HG03103 (cell line): ENCODE data around the gene PCDH12.
A peak's percentile ranks its signal among the peaks of the same experiment; 100 is the strongest.

Experiments used
- ATAC-seq: cut with Tn5 transposase; IDR thresholded peaks from one replicate; pipeline ENCODE4 v1.9.1; 2021; ENCODE audit warnings: low read depth; ENCODE audit not compliant: unreplicated experiment

Gene PCDH12

DNA sequence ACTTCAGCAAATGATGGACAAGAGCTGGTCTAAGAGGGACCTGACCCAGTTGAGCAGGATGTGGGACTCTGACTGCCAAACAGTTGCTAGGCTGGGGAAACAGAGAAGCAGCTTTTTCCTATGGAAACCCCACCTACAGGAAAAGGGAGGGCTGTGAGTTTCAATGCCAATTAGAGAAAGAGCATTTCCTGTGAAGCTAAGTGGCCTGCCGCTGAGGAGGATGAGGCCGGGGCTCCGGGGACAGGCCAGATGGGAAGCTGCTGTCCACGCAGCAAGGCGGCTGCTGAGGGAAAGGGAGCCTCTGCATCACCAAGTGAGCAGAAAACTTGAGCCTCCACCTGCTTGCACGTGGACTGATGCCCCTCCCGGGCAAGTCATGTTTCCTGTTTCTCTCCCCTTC lies at the start of gene PCDH12:
Gene PCDH12 (minus strand): TSS at position 90 of the 400 bp plus-strand sequence. CDS start 351 bp downstream, outside the sequence.
- ATAC-seq: no peak

DNA sequence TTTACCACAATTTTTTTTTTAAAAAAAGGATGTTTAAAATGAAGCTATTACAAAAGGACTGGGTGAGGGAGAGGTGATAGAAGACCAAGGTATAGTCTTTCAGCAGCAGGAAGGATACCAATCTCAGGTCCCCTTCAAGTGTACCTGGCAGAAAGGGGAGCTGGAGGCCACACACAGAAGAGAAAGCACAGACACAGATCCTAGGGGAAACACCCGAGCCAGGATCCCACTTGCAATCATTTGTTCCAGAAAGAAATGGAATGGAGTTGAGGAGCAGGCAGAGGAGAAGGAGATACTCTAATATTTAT lies 49.2 kb upstream of the PCDH12 start:
- ATAC-seq: no peak

DNA sequence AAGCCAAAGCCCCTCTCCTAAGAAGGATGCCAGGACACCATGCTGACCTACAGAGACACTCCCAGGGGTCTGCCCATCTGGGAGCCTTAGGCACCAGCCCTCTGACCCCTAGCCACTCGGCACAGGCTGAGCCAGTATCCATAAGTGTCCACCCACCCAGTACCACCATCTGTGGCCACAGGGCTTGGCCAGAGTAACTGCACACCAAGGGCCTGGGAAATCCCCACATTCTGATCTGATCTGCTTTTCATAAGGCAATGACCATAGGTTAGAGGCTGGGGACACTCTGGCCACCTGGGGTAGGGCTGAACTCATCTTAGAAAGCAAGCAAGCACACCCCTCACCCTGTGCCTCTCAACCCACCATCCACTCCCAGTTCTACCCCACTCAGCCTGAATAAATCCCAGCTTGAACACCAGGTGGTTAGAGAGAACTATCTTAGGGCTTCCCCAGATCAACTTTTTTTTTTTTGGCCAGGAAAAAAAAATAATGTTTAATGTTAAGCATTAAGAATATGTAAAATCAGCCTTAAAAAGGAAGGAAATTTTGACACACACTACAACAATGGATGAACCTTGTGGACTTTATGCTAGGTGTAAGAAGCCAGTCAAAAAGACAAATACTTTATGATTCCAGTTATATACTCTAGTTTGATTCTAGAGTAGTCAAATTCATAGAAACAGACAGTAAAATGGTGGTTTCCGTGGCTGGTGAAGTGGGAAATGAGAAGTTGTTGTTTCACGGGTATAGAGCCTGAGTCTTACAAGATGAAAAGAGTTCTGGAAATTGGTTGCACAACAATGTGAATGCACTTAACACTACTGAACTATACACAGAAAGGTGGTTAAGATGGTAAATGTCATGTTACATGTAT lies 48.6 kb upstream of the PCDH12 start:
- no peak for ATAC-seq

DNA sequence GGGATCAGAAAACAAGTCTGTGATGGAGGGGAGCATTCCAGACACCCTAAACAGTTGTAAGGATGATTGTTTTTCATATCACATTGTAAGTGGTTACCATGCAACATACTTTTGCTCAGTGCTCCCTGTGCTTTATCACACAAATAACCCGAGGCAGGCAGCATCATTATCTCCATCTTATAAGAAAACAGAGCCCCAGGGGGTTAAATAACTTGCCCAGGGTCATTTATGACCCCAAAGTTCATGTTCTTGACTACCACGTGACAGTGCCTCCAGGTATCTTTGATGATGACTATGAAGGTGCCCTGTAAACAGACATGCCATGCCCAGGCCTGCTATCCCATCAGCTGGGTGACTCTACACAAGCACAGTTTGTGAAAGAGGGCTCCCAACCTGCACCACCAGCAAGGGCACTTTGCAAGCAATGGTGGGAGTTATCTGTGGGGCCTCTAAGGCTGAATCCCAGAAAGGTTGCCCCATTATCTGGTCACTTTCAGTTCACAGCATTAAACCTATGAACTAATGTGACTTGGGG lies 45.3 kb upstream of the PCDH12 start:
- ATAC-seq: no peak

DNA sequence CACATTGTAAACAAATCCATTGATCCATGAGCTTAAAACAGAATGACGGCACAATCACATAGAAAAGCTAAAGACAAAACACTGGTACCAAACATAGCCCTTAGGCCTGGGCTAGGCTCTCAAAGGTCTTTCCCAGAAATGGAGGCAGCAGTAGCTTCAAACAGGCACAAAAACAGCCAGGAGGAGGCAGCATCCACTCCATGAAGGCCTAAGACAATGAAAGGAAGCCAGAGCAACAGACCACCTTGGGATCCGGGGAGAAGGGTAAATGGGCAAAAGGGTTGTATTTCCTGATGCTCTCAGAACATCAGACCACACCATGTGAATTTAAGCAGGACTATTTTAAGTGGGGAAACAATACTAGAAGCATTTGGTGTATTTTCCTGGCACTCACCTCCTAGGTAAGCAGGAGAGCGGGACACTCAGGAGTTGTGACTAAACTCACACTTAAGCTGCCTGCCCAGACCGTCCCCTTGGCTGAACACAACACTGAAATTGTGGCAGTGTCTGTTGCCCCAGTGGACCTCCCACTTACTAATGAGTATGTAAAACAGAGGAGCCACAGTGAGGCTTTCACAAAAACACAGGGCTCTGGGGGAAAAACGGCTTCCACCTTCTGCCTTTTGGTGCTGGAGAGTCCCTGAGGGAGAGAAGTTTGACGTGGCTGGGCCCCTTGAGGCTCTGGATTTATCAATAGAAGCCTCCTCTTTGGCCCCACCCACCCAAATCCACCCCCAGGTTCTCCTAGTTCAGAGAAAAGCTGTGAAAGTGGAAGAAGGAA lies 42.9 kb upstream of the PCDH12 start:
- ATAC-seq: no peak

DNA sequence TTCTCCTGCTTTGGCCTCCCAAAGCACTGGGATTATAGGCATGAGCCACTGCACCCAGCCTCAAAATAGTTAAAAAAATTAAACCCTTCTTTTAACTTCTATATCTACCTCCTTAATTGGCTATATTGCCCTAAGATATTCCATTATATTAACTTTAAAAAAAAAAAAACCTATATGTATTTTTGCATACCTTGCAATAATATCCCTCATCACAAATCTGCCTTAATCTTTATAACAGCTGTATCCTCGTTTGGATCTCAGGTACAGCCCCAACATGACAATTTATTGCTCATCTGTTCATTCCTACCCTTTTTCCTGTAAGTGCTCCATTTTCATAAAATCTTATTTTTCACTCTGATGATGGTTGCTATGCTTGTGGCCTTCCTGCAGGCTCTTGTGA lies 42.2 kb upstream of the PCDH12 start:
- ATAC-seq: no peak

DNA sequence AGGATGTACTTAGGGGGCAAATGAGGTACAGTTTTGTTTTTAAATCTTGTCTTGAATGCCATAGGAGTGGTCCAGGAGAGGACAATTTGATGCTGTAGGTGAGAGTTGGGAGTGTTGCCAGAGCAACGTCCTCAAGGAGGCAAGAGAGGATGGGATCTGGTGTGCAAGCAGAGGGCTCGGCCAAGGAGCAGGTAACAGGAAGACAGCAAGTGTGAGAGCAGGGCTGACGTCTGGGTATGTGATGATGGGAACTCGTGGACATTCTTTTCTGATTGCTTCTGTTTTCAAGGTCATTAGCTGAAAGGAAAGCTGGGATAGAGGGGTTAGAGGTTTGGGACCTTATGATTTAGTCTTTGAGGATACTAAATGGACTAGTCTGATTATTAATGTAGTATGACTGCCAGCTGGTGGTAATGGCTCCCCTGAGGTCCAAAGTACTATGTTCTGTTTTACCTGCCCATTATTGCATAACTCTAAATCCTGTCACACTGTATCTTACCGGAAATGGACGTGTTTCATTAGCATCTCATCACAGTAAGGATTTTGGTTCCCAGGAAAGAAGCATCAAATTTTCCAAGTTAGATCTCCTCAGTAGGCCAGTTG lies 39.5 kb upstream of the PCDH12 start:
- ATAC-seq: no peak

DNA sequence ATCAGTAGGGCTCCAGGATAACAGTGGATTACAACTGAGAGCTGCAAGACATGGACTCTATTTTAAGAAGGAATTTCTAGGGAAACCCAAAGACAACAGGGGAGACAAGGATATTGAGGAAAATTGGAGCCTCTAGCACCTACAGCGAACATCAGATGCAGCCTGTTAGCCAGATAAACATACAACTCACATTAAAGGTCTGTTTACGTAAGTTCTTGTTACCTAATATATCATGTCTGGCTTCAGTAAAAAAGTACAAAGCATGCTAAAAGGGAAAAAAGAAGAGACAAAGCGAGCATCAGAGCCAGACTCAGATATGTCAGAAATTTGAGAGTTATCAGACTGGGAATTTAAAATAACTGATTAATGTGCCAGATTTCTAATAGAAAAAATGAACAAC lies 37.7 kb upstream of the PCDH12 start:
- no peak for ATAC-seq

DNA sequence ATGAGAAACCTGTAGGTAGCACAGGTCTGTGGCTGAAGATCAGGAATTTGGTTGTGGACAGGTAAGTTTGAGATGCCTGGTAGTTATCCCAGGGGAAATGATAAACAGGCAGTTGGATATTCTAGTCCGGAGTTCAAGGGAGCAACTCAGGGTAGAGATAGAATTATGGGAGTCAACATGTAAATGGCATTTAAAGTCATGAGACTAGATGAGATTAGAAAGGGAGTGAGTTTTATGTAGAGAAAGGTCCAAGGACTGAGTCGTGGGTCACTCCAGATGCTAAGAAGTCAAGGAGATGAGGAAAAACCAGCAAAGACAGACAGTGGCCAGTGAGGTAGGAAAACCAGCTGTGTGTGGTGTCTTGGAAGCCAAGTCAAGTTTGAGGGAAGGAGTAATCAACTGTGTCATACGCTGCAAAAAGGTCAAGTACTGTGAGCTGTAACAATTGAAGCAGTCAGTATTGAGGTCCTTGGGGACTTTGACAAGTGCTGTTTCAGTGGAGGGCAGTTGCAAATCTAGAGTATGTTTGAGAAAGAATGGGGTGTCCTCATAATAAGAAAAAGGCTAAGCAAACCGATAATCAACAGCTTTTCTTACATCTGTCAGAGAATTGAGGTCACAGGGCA lies 36.6 kb upstream of the PCDH12 start:
- no peak for ATAC-seq

DNA sequence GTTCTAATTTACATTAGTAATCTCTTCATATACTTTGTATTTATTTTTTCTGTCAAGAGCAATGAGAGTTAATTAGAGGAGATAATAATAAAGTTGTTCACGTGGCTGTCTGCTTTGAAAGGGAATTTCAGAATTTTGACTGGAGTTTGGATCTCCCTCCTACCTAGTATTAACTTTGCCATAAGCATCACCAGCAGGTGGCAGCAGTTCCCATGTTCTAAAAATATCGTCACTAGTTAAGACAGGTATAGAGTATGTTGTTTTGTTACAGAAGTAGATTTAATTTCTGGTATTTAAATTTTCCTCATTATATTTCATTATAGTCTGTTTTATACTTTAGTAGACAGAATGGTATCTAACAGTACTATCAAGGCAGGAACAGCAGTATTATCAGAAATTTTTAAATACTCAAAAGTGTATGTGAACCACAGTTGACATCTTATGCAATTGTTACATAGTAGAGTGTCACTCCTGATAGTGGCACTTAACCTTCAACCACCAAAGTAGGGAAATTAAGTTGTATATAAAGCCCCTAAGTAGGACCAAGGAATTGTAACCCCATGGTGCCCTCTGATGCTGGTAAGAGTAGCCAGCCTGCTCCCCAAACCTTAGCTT lies 34.5 kb upstream of the PCDH12 start:
- ATAC-seq: peak; percentile 56

DNA sequence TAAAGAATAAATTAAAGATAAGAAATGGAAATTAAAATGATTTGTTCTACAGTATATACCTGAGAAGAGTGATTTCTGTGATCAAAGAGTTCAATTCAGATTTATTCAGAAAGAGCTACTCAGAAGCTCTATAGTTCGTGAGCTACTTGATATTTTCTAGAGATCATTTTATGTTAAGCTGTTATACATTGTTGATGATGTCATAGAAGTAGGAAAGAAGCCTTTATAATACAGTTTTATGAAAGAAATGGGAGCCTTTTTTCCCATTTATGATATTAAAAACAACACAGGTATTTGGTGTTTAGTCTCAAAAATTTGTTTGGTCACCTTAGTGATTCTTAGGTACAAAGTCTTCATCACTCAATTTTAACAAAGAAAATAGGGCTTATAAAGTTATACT lies 31.7 kb upstream of the PCDH12 start:
- ATAC-seq: no peak

DNA sequence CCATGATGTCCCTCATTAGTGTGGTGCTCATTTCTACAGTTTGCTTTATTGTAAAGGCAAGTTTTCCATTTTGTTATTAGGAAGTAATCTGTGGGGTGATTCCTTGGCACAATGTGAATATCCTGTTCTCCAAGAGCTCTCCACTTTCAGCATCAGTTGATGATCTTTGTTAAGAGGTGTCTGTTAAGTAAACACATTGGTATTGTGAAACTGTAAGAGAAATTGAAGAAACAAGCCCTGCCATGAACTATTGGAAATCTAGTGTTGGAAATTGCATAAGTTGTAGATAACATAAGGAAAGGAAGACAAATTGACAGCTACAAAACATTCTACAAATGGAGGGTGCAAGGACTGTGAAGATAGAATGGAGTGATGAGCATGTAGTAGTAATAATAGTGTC lies 28.1 kb upstream of the PCDH12 start:
- no peak for ATAC-seq

DNA sequence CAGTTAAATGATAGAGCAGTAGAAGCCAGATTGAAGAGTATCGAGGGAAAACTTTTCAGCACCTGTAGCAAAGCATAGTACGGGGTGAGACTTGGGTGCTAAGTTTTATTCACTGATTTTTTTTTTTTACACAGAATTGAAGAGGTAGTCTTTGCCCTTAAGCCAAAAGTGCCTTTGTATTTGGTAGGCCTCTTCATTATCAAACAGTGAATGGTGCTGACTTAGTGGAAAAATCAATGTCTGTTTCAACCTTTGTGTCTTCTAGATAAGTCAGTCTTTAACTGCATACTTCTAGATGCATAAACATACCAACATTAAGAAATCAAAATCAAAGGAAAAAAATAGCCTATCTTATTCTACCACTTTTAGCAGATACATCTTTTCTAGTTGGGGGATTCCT lies 24.6 kb upstream of the PCDH12 start:
- ATAC-seq: no peak

DNA sequence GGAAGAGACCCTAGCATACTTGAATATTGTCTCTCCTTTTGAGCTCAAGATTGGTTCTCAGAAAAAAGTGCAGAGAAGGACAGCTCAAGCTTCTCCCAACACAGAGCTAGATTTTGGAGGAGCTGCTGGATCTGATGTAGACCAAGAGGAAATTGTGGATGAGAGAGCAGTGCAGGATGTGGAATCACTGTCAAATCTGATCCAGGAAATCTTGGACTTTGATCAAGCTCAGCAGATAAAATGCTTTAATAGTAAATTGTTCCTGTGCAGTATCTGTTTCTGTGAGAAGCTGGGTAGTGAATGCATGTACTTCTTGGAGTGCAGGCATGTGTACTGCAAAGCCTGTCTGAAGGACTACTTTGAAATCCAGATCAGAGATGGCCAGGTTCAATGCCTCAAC lies 20.4 kb upstream of the PCDH12 start:
- no peak for ATAC-seq

DNA sequence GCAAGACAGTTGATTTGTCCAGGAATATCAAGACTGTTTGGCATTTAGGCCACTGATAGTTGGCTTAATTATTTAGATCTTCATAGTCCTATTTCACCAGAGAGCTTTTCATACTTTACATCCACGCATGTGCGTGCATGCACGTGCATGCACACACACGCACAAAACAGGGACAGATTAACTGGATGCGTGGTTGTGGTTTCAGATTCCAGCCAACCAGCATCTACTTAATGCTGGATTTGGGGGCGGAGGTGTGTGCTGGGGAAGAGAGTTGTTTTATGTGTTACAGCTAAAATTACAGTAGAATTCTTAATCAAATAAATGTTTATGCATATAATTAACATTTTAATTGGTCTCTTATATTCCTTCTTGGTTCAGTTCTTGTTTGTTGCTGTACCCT lies 18.2 kb upstream of the PCDH12 start:
- no peak for ATAC-seq

DNA sequence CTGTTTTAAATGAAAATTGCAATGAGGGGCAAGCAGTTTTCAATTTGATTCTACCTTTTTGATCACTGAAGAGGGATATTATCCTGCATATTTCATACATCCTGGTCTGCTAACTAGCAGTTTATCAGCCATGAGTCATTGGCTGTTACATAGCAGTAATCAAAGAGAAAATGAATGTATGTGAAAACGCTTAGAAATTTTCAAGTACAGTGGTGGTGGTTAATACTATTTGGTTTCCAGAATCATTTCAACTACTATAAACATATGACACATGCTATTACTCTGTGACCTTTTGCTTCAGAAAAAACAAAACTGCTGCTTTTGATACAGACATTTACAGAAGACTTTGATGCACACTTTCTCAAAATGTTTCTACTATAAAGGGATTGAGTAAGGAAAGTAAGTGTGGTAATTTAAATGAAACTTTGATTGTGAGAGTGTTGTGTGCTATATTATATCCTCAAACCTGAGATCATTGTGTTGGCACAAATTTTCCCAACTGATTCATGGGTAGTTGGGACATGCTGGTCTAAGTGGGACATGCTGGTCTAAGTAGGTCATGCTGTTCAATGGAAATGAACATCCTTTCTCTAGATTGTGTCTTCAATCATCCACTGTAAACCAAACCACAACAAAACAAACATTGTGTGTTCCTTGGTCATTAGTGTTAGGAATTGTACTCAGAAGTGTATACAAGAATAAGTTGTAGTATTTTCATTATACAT lies 16.0 kb upstream of the PCDH12 start:
- no peak for ATAC-seq

DNA sequence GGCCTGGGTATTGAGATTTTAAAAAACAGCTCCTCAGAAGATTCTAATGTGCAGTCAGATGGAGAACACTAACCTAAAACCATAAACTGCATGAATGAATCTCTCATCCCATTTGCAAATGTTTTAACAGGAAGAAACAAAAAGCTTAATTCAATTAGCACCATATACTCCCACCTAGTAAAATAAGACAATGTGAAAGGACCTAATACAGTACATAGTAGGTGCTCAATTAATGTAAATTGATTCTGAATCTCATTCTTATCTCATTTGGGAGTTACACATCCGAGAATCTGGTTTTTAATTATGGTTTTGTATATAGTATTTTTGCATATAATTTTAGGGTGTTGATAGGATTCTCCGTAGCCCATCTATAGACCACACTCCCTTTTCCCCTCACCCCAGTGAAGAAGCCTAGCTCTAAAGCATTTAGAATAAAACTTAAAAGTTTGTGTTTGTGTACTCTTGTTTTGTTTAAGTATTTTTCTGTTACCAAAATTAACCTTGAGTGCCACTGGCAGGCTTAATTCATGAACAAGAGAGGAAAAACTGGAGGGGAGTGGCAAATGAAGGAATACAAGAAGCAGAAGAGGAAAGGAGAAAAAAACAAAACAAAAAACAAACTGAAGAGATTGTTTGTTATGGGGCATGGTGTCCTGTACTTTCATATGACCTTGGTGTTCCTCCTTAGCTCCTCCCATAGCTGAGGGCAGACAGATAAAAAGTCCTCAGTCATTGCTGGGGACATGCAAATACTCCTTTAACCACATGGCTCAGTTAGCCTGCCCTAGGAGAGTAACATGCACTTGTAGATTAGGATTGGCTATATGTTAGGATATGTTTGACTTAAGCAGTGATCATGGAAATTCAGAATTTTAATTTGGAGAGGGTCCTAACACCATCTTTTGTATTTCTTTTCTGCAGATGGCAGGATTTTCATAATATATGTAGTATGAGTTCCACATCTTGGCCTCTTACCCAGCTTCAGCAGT lies 12.1 kb upstream of the PCDH12 start:
- ATAC-seq: peak; percentile 49

DNA sequence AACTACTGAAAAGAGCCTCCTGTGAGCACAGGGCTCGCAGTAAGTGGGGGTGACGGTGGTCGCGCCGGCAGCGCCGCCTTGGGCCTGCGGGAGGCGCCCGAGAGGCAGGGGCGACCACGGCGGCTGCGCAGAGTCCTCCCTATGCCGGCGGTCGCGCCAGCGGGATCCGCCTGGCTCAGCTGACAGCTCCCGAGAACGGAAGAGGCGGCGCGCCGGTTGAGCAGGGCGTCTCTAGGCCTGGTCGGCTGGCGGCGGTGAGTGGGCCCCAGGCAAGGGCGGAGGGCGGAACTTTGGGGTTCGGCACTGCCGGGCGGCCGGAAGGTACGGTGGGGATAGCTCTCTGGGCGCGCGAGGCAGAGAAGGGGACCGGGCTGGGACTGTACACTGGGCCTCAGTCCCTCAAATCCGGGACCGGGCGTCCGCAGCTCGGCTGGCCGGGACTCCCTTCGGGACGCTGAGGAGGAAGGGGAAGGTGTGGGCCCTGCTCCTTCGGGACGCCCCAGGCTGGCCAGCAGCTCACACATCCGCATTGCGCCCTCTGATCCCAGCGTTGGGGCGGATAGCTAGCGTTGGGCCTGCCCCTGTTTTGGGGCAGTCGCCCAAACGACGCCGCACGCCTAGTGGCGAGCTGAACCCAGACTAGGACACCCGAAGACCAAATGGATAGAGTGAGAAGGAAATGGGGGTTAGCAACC lies 11.1 kb upstream of the PCDH12 start, which contains the start of gene RNF14:
Gene RNF14 (plus strand): TSS at position 192 of the 695 bp plus-strand sequence. CDS start 4,484 bp downstream, outside the sequence.
- ATAC-seq: peak; percentile 85
